ENCODE results near the gene ACP3.
"Not testable (repeated sequence)": the region's sequence is repeated elsewhere in the genome, so short reads cannot be mapped to it uniquely, and the experiment has no call there.

DNA sequence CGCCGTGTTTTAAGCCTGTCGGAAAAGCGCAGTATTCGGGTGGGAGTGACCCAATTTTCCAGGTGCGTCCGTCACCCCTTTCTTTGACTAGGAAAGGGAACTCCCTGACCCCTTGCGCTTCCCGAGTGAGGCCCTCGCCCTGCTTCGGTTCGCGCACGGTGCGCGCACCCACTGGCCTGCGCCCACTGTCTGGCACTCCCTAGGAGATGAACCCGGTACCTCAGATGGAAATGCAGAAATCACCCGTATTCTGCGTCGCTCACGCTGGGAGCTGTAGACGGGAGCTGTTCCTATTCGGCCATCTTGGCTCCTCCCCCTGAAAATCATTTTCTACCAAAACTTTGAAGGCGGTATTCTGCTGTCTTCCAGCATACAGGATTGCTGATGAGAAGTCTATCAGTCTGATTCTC, 59.7 kb downstream of the ACP3 start:
- TF ChIP-seq, protein P1, sequence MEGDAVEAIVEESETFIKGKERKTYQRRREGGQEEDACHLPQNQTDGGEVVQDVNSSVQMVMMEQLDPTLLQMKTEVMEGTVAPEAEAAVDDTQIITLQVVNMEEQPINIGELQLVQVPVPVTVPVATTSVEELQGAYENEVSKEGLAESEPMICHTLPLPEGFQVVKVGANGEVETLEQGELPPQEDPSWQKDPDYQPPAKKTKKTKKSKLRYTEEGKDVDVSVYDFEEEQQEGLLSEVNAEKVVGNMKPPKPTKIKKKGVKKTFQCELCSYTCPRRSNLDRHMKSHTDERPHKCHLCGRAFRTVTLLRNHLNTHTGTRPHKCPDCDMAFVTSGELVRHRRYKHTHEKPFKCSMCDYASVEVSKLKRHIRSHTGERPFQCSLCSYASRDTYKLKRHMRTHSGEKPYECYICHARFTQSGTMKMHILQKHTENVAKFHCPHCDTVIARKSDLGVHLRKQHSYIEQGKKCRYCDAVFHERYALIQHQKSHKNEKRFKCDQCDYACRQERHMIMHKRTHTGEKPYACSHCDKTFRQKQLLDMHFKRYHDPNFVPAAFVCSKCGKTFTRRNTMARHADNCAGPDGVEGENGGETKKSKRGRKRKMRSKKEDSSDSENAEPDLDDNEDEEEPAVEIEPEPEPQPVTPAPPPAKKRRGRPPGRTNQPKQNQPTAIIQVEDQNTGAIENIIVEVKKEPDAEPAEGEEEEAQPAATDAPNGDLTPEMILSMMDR (conservative IDR thresholded peaks at IDR 0.05; ENCODE audit: low read depth, low read length) = not testable (repeated sequence)
- not testable (repeated sequence) for TF ChIP-seq FOS (IDR thresholded peaks at IDR 0.05; ENCODE audit: low read depth, low read length); RAD21 (IDR thresholded peaks at IDR 0.05; ENCODE audit: low read length); POLR2A (IDR thresholded peaks at IDR 0.05; ENCODE audit: low read depth, low read length); MXI1 (IDR thresholded peaks at IDR 0.05; ENCODE audit: borderline replicate concordance, low read depth, low read length)
- TF ChIP-seq, protein P2, sequence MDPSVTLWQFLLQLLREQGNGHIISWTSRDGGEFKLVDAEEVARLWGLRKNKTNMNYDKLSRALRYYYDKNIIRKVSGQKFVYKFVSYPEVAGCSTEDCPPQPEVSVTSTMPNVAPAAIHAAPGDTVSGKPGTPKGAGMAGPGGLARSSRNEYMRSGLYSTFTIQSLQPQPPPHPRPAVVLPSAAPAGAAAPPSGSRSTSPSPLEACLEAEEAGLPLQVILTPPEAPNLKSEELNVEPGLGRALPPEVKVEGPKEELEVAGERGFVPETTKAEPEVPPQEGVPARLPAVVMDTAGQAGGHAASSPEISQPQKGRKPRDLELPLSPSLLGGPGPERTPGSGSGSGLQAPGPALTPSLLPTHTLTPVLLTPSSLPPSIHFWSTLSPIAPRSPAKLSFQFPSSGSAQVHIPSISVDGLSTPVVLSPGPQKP (IDR thresholded peaks at IDR 0.05; ENCODE audit: borderline replicate concordance, low read depth, low read length) = not testable (repeated sequence)
- TF ChIP-seq, protein P3, sequence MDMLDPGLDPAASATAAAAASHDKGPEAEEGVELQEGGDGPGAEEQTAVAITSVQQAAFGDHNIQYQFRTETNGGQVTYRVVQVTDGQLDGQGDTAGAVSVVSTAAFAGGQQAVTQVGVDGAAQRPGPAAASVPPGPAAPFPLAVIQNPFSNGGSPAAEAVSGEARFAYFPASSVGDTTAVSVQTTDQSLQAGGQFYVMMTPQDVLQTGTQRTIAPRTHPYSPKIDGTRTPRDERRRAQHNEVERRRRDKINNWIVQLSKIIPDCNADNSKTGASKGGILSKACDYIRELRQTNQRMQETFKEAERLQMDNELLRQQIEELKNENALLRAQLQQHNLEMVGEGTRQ (IDR thresholded peaks at IDR 0.05; ENCODE audit: low read depth, low read length) = not testable (repeated sequence)
